ENCODE measurements around the gene STK25.

GRCh38 chr2:241459520-241459919, 48.9 kb downstream of the STK25 start:
- TF ChIP-seq CTCF (IDR thresholded peaks at IDR 0.05 in 8 of 11, conservative IDR thresholded peaks at IDR 0.05 in 3 of 11) (no peak), POLR2A (IDR thresholded peaks at IDR 0.05) (no peak), POLR2AphosphoS5 (IDR thresholded peaks at IDR 0.05) (no peak)
